Measurements from ENCODE around the gene MLLT1.
A peak's percentile ranks its signal among the peaks of the same experiment; 100 is the strongest.

Gene MLLT1

GRCh38 chr19:6276447-6276846, 3.3 kb downstream of the MLLT1 start:
- peak overlapping the region; percentile 100 for H3K27ac ChIP-seq
- TF ChIP-seq, protein P1, sequence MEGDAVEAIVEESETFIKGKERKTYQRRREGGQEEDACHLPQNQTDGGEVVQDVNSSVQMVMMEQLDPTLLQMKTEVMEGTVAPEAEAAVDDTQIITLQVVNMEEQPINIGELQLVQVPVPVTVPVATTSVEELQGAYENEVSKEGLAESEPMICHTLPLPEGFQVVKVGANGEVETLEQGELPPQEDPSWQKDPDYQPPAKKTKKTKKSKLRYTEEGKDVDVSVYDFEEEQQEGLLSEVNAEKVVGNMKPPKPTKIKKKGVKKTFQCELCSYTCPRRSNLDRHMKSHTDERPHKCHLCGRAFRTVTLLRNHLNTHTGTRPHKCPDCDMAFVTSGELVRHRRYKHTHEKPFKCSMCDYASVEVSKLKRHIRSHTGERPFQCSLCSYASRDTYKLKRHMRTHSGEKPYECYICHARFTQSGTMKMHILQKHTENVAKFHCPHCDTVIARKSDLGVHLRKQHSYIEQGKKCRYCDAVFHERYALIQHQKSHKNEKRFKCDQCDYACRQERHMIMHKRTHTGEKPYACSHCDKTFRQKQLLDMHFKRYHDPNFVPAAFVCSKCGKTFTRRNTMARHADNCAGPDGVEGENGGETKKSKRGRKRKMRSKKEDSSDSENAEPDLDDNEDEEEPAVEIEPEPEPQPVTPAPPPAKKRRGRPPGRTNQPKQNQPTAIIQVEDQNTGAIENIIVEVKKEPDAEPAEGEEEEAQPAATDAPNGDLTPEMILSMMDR (conservative IDR thresholded peaks at IDR 0.05; ENCODE audit: low read depth): no peak
- no peak for DNase-seq (ENCODE audit: low spot score)
- ChIA-PET POLR2A (ENCODE audit: low non-redundant PET) (no interaction called here), CTCF (interaction anchor here (0.7 kb wide), 1 partner anchor 16 kb away, joined by 3 read pairs; no protein-coding TSS in a partner anchor)

DNA sequence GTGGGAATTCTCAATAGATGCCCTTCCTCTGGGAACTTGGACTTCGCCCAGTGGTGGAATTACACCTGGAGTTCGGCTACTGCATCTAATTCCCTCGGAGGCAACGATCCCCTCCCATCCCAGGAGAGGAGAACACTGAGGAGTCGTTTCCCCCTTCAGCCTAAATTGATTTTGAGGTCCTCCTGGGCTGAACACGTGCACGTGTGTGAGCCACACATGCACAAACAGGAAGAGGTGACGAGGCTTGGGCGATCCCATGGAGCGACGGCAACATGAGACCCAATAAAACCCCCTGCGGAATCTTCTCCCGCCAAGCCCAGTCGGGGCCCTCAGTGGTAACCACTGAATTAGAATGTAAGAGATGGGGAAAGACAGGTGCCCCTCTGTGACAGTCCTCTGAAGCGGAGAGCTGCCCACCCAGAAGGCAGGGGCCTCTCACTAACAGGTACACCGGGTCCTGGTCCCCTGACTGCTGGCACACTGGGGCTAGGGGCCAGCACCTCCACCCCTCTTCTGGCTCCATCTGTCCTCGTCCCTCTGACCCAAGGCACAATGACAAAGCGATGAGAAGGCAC, 4.5 kb downstream of the MLLT1 start:
- H3K27ac ChIP-seq: peak overlapping the region; percentile 100
- no peak for DNase-seq (ENCODE audit: low spot score)
- TF ChIP-seq, protein P1 (conservative IDR thresholded peaks at IDR 0.05; ENCODE audit: low read depth): no peak
- ChIA-PET POLR2A (ENCODE audit: low non-redundant PET) (no interaction called here), CTCF (interaction anchor here (1.3 kb wide), 1 partner anchor 57 kb away, joined by 6 read pairs; no protein-coding TSS in a partner anchor)

GRCh38 chr19:6274756-6275155, 5.0 kb downstream of the MLLT1 start:
- TF ChIP-seq, protein P1 (conservative IDR thresholded peaks at IDR 0.05; ENCODE audit: low read depth): no peak
- ChIA-PET CTCF (interaction anchor here (1.3 kb wide), 1 partner anchor 57 kb away, joined by 6 read pairs; no protein-coding TSS in a partner anchor), POLR2A (ENCODE audit: low non-redundant PET) (no interaction called here)
- DNase-seq (ENCODE audit: low spot score): no peak
- peak overlapping the region; percentile 100 for H3K27ac ChIP-seq

GRCh38 chr19:6273701-6274601, 5.8 kb downstream of the MLLT1 start:
- TF ChIP-seq, protein P1 (conservative IDR thresholded peaks at IDR 0.05; ENCODE audit: low read depth): no peak
- ChIA-PET POLR2A (ENCODE audit: low non-redundant PET) (interaction anchor here (0.5 kb wide), 1 partner anchor 441 kb away, joined by 3 read pairs; no protein-coding TSS in a partner anchor), CTCF (interaction anchor here (1.3 kb wide), 1 partner anchor 56 kb away, joined by 6 read pairs; no protein-coding TSS in a partner anchor)
- DNase-seq (ENCODE audit: low spot score): peak; percentile 86
- H3K27ac ChIP-seq: peak overlapping the region; percentile 100

DNA sequence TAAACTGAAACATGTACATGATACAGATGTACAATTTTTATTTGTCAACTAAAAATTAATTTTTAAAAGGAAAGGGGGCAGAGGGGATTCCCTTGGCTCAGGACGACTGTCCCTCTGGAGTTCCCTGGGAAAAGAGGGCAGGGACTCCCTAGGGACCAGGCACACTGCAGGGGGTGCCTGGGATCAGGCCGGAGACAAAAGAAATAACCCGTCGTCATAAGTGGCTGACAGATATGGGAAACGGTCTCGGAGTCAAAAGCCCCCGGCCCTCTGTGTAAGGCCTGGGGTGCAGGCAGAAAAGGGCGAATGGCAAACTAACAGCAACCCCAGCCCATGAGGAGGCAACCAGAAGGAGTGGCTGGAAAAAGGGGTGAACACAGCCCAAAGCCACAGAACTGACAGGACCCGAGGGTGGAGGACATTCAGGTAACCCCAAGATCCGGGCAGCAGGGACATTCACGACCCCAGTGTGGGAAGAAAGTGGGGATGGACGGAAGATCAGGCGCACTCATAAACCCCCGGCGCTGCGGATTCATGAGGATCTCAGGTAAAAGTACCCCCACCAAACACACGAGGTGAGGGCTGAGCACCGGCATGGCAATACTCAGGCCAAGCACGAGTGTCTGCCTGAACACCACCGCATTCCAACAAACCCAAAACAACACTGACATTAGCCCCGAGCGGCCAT, 6.7 kb downstream of the MLLT1 start:
- peak overlapping the region; percentile 100 for H3K27ac ChIP-seq
- TF ChIP-seq, protein P1 (conservative IDR thresholded peaks at IDR 0.05; ENCODE audit: low read depth): no peak
- POLR2A ChIA-PET (ENCODE audit: low non-redundant PET): interaction anchor here (0.5 kb wide), 1 partner anchor 440 kb away, joined by 3 read pairs; no protein-coding TSS in a partner anchor
- CTCF ChIA-PET: no interaction called here
- DNase-seq (ENCODE audit: low spot score): no peak

GRCh38 chr19:6272411-6272791, 7.4 kb downstream of the MLLT1 start:
- TF ChIP-seq, protein P1 (conservative IDR thresholded peaks at IDR 0.05; ENCODE audit: low read depth): no peak
- peak overlapping the region; percentile 100 for H3K27ac ChIP-seq
- ChIA-PET CTCF (interaction anchor here (0.7 to 1.7 kb wide), 2 partner anchors 224 to 1224 kb away, joined by 4 to 5 read pairs; no protein-coding TSS in a partner anchor), POLR2A (ENCODE audit: low non-redundant PET) (no interaction called here)
- DNase-seq (ENCODE audit: low spot score): no peak
